HG03575 (cell line): ENCODE data around the gene TSPAN18.

Source experiments
- ATAC-seq: cut with Tn5 transposase; IDR thresholded peaks from one replicate; pipeline ENCODE4 v1.9.1; 2021; ENCODE audit not compliant: unreplicated experiment, insufficient number of reproducible peaks, low FRiP score; ENCODE audit errors: extremely low read depth

TSPAN18 gene

GRCh38 chr11:44787981-44788380 lies 61.2 kb downstream of the TSPAN18 start:
- ATAC-seq, result no peak

DNA sequence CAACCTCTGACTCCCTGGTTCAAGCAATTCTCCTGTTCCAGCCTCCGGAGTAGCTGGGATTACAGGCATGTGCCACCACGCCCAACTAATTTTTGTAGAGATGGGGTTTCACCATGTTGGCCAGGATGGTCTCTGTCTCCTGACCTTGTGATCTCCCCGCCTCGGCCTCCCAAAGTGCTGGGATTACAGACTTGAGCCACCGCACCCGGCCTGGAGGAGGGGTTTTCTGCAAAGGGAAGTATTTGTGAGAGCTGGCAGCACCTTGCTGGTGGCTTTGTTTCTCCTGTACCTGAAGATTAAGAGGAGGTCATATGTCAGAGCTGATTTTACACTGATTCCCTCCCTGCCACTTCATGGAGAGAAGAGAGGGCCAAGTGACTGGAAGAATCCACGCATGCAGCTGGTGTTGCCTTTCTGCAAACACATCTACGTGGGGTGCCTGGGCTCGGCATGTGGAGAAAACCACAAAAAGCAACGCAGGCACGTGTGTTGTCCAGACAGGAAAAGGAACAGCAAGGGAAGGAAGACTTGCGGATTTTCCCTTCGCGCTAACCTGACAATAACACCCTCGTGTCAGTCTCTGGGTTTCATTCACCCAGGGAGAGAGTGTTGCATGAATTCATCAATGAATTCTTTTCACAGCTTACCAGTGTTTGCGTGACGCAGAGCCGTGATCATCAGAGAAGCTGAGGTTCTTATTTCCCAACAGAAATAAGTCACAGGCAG lies 61.9 kb downstream of the TSPAN18 start:
- no peak for ATAC-seq

DNA sequence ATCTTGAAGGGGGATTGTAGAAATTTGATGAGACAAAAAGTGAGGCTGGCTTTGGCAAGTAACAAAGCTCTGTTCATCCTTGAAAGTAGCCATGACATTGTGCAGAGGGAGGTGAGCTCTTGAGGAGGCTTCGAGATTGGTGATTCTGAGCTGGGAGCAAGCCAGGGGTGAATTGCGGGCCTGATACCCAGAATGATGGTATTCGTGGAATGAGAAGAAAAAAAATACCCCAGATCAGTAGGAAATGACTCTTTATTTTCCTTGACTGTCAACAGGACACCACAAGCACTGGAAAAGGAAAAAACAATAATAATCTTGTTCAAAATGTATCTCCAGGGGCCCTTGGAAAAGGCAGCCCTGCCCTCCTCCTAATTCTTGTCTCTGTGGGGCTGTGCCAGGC lies 62.7 kb downstream of the TSPAN18 start:
- ATAC-seq, result no peak

DNA sequence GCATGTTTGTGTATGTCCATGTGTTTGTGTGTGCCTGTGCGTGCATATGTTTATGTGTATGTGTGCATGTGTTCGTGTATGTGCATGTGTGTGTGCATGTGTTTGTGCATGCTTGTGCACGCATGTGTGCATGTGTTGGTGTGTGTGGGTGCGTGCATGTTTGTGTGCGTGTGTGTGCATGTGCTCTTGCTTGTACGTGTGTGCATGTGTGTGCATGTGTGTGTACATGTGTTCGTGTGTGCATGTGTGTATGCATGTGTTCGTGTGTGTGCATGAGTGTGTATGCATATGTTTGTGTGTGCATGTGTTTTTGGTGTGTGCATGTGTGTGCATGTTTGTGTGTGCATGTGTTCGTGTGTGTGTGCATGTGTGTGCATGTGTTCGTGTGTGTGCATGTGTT lies 63.4 kb downstream of the TSPAN18 start:
- ATAC-seq, result no peak

DNA sequence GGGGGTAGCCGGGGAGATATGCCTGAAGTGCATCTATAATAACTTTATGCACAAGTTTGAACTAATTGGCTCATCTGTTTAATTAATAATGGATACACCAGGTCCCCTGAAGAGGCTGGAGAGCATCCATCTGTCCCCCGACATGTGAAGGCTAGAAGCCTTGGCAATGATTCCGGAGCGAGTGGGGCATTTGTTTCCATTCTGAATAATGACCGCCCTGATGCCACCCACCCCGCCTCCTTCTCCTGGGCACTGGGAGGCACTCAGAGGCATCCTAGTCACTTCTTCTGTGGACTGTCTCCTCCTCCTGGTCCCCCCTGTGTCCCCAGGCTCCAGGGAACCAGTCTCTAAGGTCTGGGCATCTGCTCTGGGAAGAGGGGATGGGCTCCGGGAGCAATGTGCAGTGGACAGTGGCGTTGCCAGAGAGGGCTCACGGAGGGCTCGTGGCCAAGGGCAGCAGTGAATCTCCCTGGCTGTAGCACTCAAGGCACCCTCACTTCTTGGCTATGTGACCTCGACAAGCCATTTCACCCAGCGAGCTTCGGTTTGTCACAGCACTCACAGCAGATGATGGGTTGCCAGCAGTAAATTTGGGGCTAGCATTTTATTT lies 64.7 kb downstream of the TSPAN18 start:
- ATAC-seq, result no peak

DNA sequence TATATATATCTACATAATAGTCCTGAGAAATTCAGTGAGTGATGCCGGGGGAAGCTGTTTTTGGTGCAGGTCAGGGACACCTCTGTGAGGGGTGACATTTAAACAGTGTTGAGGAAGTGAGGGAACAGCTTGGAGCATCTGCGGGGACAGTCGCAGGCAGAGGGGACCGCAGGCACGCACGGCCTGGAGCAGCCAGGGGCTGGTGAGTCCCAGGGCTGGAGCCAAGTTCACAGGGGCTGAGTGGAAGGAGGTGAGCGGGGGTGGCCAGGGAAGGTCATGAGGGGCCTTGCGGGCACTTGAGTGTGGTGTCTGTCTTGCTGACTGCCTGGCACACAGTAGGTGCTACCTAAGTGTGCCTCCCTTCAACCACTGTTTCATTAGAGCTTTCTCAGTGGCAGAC lies 65.4 kb downstream of the TSPAN18 start:
- ATAC-seq, result no peak

DNA sequence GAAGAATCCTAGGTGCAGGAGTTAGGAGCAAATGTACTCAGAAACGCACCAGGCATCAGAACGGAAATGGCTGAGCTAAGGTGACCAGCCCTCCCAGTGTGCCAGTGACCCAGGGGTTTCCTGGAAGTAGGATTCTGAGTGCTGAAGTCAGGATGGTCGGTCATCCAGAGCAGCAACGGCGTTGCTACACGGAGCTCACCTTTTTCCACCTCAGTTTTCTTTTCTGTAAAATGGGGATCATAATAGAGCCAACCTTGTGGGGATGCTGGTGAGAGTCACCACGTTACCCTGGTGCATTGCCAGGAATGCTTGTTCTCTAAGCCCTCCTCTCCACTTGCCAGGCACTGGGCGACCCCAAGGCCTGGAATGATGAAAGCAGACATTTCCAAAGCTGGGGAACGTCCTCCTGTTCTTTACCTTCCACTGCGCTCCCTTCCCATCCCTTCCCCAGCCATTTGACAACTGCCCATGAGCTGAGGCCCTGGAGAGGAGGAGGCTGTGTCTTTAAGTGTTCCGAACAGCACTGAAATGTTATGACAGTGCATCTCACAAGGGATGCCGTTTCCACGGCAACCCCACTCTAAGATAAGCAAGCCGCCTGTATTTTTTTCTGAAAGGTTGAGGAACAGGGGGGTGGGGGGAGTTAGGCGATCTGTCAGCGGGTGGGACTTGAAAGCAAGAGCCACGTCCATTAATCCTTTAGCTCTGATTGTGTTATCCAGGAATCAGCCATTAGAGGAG lies 66.8 kb downstream of the TSPAN18 start:
- ATAC-seq, result no peak

- no peak for ATAC-seq
Observed at GRCh38 chr11:44795803-44796535, 69.2 kb downstream of the TSPAN18 start.

GRCh38 chr11:44797051-44797450 lies 70.3 kb downstream of the TSPAN18 start:
- ATAC-seq, result no peak

DNA sequence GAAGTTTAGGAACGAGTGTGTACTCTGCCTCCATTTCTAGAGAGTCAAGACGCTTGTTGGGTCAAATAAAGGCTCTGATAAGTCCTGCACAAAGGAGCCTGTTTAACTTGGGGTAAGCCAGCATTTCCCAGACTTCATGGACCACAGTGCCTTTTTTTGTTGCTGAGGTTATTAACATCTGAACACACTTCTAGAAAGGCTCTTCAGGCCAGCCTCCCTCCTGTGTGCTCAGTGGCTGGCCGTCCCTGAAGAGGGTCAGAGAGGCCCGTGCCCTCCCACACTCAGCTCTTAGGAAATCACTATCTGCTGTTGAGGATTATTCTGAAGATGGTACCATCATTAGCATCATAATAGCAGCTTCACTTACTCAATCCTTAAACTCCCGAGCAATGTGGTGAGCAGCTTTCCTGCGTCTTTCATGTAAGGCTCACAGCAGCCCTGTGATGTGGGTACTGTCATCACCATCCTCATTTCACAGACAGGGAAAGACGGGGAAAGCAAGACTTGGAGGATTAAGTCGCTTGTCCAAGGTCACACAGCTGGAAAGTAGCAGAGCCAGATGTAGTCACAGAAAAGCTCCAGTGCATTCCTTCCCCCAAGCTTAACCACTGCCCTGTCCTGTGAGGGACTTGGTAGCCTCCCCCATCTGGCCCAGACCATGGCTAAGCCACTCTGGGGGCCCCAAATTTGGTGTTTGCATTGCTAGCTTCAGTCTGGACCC lies 71.3 kb downstream of the TSPAN18 start:
- no peak for ATAC-seq

GRCh38 chr11:44798607-44798972 lies 71.8 kb downstream of the TSPAN18 start:
- ATAC-seq, result no peak

- no peak for ATAC-seq
Observed at GRCh38 chr11:44799012-44799411, 72.2 kb downstream of the TSPAN18 start.

- ATAC-seq, result no peak
Observed at GRCh38 chr11:44802347-44802746, 75.6 kb downstream of the TSPAN18 start.

- ATAC-seq, result no peak
Observed at GRCh38 chr11:44803009-44803408, 76.2 kb downstream of the TSPAN18 start.

- no peak for ATAC-seq
Observed at GRCh38 chr11:44804449-44805437, 78.0 kb downstream of the TSPAN18 start.

GRCh38 chr11:44805596-44805995 lies 78.8 kb downstream of the TSPAN18 start:
- ATAC-seq, result no peak

GRCh38 chr11:44808053-44808753 lies 81.4 kb downstream of the TSPAN18 start:
- ATAC-seq, result no peak
